Kidney (tissue), 14 donors: Measurements from ENCODE around the gene WWP2. TPM values are rescaled to one million over a fixed set of nuclear protein-coding genes. Genes with fewer than 3 reads are reported as not detected.
"Not testable (repeated sequence)": the region's sequence is repeated elsewhere in the genome, so short reads cannot be mapped to it uniquely, and the experiment has no call there.

Experiments
- DNase-seq, 5 donors: peaks; one replicate each; pipeline ENCODE4 v3.0.0-alpha.2; 2013 to 2020
- FAIRE-seq: peaks from 2 replicates; lab custom pipeline; 2012; peaks lifted over from hg19 to GRCh38; lab: Jason Lieb, UNC
- H3K27ac ChIP-seq, 2 donors: one replicate each; pipeline ENCODE4 v1.7.0; 2013; ENCODE audit warnings: low read depth in 2 of 2, low read length in 2 of 2, inconsistent platforms in 1 of 2
- H3K27me3 ChIP-seq: one replicate; pipeline ENCODE4 v1.7.1; 2013; ENCODE audit warnings: low read length, inconsistent platforms; ENCODE audit not compliant: control insufficient read depth, insufficient read depth
- H3K36me3 ChIP-seq, 3 donors: one replicate each; pipeline versions ENCODE4 v1.7.0 to v1.7.1; 2013; ENCODE audit warnings: low read length in 3 of 3, control low read depth in 1 of 3, inconsistent platforms in 1 of 3; ENCODE audit not compliant: insufficient read depth in 3 of 3, control insufficient read depth in 2 of 3
- H3K4me1 ChIP-seq, 3 donors: one replicate each; pipeline versions ENCODE4 v1.7.0 to v1.7.1; 2013; ENCODE audit warnings: low read length in 3 of 3, inconsistent platforms in 1 of 3, low read depth in 1 of 3; ENCODE audit not compliant: control insufficient read depth in 2 of 3, insufficient read depth in 2 of 3
- H3K4me3 ChIP-seq, 3 donors: one replicate each; pipeline versions ENCODE4 v1.7.0 to v1.8.1; 2013; ENCODE audit warnings: low read length in 3 of 3, control low read depth in 1 of 3, inconsistent platforms in 1 of 3
- H3K9ac ChIP-seq, 3 donors: one replicate each; pipeline versions ENCODE4 v1.7.0 to v1.7.1; 2013; ENCODE audit warnings: low read length in 3 of 3, control low read depth in 1 of 3, inconsistent platforms in 1 of 3
- H3K9me3 ChIP-seq, 3 donors: one replicate each; pipeline versions ENCODE4 v1.7.0 to v1.7.1; 2013; ENCODE audit warnings: low read length in 3 of 3, control low read depth in 1 of 3, inconsistent platforms in 1 of 3; ENCODE audit not compliant: control insufficient read depth in 2 of 3, insufficient read depth in 1 of 3
- CTCF ChIP-seq: IDR thresholded peaks from 3 replicates; pipeline ENCODE4 v1.5.1; 2012; ENCODE audit warnings: mild to moderate bottlenecking, moderate library complexity, borderline replicate concordance; ENCODE audit not compliant: insufficient read depth; ENCODE audit errors: extremely low read depth
- intact Hi-C: fragments of 100-400 bp; cut with DNase I; formaldehyde crosslinking; loops from one replicate; pipeline ENCODE4 v1.11.1; 2022
- polyA plus RNA-seq: library from polyadenylated mRNA; stranded (reverse); fragments of 350-450 nt; fragmentation: Illumina TruSeq; extraction: RNeasy Lipid Tissue Mini Kit (QIAGEN cat#74804); gene quantifications from one replicate; pipeline ENCODE4 v1.2.3, GENCODE V29; 2014; ENCODE audit warnings: low read depth, low replicate concordance; ENCODE audit not compliant: insufficient read depth
- total RNA-seq: library from RNA; stranded (reverse); fragmentation: NEBNext Ultra II Directional; extraction: Animal tissue kit (Norgen Biotek cat#: 25700); gene quantifications from one replicate; pipeline ENCODE4 v1.2.1, GENCODE V29; 2021
- donor health status: control.
- donor health status: control.
- donor health status: control.
- donor health status: control.
- donor health status: control.
- donor health status: DM: yes; HTN: yes; CAD: no.
- donor health status: Normal renal cell carcinoma (clear cell type).

WWP2 gene
- total and polyA plus RNA-seq, 2 donors from 2014 or later: 30.0 to 128 TPM

- peaks cover 0 to 16% (median 11%) of the 10 kb centered on the region in 3 donors for H3K36me3 ChIP-seq
- no peaks in the 10 kb centered on the region for H3K27me3 ChIP-seq
- intact Hi-C loops: loop anchor here (10.0 kb wide), 1 partner anchor 136 kb away; no protein-coding TSS in a partner anchor
- no peak overlapping the region for H3K9ac ChIP-seq
- no peaks in the 10 kb centered on the region for H3K9me3 ChIP-seq
- no peak for TF ChIP-seq CTCF
- DNase-seq (peak in 1 of 5 donors; percentile 25), FAIRE-seq (no peak)
- no peak overlapping the region for H3K4me3 ChIP-seq
- H3K27ac ChIP-seq: no peak overlapping the region
- H3K4me1 ChIP-seq: peaks cover 3 to 8% (median 6%) of the 10 kb centered on the region in 3 donors
Measured at GRCh38 chr16:69798466-69798865, 36.3 kb downstream of the WWP2 start.

- Histone ChIP-seq H3K36me3 (peaks cover 0 to 16% (median 11%) of the 10 kb centered on the region in 3 donors), H3K9me3 (no peaks in the 10 kb centered on the region), H3K4me3 (no peak overlapping the region), H3K27me3 (no peaks in the 10 kb centered on the region), H3K27ac (no peak overlapping the region), H3K9ac (no peak overlapping the region), H3K4me1 (peaks cover 3 to 8% (median 6%) of the 10 kb centered on the region in 3 donors)
- intact Hi-C loops: loop anchor here (10.0 kb wide), 1 partner anchor 135 kb away; no protein-coding TSS in a partner anchor
- DNase-seq (peak in 2 of 5 donors; percentile 10 to 33), FAIRE-seq (no peak)
- no peak for TF ChIP-seq CTCF
Measured at GRCh38 chr16:69799611-69800031, 37.5 kb downstream of the WWP2 start.

GRCh38 chr16:69804297-69804696 lies 42.2 kb downstream of the WWP2 start:
- no peak for TF ChIP-seq CTCF
- intact Hi-C loops: no loop called here

GRCh38 chr16:69806776-69807175 lies 44.6 kb downstream of the WWP2 start:
- FAIRE-seq: not testable (repeated sequence)

More at GRCh38 chr16:69804297-69804696, 42.2 kb downstream of the WWP2 start:
- Histone ChIP-seq H3K4me3 (no peak overlapping the region), H3K9me3 (no peaks in the 10 kb centered on the region), H3K36me3 (peaks cover 0 to 13% (median 7%) of the 10 kb centered on the region in 3 donors), H3K27ac (no peak overlapping the region), H3K27me3 (no peaks in the 10 kb centered on the region), H3K9ac (no peak overlapping the region), H3K4me1 (no peaks in the 10 kb centered on the region)
- no peak for FAIRE-seq
- no peak for DNase-seq

More at GRCh38 chr16:69806776-69807175, 44.6 kb downstream of the WWP2 start:
- H3K36me3 ChIP-seq, H3K9me3 ChIP-seq, H3K4me1 ChIP-seq, H3K4me3 ChIP-seq, H3K27me3 ChIP-seq, H3K27ac ChIP-seq, H3K9ac ChIP-seq, DNase-seq, intact Hi-C loops: not testable (repeated sequence)
